ENCODE results near the gene HLA-DMB.

DNA sequence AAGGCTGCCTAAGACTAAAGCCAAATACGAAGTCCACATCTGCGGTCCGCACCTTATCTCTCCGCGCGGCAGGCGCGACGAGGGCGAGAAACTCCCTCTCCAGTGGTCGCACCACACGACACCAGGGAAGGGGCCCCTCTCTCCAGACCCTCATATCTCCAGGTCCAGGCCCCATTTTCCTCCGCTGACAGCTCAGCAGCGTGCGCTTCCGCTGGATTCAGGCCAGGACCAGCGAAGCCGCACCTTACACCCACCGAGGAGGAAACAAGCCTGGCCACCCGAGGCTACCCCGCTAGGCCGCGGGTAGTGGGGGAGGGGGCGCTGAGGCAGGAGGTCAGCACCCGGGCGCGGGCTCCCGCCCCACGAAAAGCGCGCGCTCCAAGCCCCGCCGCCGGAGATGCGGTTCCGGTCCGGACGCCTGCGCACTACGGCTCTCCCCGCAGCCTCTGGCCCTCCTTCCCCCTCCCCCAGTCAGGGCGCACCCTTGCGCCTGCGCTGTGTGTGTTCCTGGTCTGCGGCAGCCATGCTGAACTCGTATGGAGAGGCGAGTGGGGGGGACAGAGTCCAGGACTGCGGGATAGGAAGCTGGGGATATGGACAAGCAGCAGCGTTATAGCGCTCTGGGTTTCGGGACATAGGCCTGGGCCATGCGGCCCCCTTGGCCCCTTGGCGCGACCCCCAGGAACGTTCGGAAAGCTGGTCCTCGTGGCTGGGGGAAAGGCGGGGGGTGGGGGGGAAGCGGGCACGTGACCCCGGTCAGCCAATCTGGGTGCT is 27.5 kb upstream of the HLA-DMB start, which contains the start of gene BRD2:
- TF ChIP-seq, protein P1, sequence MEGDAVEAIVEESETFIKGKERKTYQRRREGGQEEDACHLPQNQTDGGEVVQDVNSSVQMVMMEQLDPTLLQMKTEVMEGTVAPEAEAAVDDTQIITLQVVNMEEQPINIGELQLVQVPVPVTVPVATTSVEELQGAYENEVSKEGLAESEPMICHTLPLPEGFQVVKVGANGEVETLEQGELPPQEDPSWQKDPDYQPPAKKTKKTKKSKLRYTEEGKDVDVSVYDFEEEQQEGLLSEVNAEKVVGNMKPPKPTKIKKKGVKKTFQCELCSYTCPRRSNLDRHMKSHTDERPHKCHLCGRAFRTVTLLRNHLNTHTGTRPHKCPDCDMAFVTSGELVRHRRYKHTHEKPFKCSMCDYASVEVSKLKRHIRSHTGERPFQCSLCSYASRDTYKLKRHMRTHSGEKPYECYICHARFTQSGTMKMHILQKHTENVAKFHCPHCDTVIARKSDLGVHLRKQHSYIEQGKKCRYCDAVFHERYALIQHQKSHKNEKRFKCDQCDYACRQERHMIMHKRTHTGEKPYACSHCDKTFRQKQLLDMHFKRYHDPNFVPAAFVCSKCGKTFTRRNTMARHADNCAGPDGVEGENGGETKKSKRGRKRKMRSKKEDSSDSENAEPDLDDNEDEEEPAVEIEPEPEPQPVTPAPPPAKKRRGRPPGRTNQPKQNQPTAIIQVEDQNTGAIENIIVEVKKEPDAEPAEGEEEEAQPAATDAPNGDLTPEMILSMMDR (IDR thresholded peaks at IDR 0.05): peak in 1 of 4 experiments; percentile 29
- TF ChIP-seq POLR2A (IDR thresholded peaks at IDR 0.05): peak; percentile 98
